Muscle of arm (tissue), 12 donors: ENCODE results near the gene AADACL4. TPM values are rescaled to one million over a fixed set of nuclear protein-coding genes. Genes with fewer than 3 reads are reported as not detected.
"Not testable (repeated sequence)": the region's sequence is repeated elsewhere in the genome, so short reads cannot be mapped to it uniquely, and the experiment has no call there.

ENCODE experiments used
- DNase-seq: peaks from one replicate; pipeline ENCODE4 v3.0.0-alpha.2; 2013
- polyA plus RNA-seq, 12 donors: library from polyadenylated mRNA; unstranded; fragments of 120-200 nt; gene quantifications; one replicate each; pipeline ENCODE4 v1.2.1, GENCODE V29; 2013; ENCODE audit not compliant: insufficient read length in 12 of 12

AADACL4 gene
- polyA plus RNA-seq, 12 donors, result not detected

DNA sequence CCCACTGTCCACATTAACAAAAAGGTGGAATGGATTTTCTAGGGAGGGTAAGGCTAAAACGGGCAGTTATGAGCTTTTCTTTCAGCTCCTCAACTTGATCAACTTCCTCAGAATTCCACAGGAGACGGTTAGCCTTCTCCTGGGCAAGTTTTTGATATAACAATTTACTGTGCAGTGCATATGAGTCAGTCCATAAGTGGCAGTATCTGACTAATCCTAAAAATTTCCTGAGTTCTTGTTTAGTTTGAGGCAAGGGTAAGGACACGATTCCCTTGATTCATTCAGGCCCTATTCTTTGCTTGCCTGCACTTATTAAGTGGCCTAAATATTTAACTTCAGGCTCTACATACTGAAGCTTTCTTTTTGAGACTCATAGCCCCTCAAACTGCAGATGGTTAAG, 65.8 kb downstream of the AADACL4 start:
- no peak for DNase-seq

DNA sequence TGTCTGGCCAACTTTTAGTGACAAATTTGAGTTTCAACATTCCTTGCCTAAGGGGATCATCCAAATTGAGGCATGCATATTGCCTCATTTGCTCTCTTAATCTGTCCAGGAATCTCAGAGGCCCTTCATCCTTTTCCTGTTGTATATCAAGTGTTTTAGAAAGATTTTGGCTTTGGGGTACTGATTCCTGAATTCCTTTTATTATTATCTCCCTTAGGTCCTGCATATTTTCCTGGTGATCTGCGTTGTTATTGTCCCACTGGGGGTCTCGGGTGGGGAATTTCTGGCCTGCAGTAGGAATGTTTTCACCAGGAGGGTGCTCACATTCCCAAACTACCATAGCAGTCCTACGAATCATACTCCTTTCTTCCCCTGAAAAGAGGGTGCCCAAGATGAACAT, 67.7 kb downstream of the AADACL4 start:
- no peak for DNase-seq

DNA sequence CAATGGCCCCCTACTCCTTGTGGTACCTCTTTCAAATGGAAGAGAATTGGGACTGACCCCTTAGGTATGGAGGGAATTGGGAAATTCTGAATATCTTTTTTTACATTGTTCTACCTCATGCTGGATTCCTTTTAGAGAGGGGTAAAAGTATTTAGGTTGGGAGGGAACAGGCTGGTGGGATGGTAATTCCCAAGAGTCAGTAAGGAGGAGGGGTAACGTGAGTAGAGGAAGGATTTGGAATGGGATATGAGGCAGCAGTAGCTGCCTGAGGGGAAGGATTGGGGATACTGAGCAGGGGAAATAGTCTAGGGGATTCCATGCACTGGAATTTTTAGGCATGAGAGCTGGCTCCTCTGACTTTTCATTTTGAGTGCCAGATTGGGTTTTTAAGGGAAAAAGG, 68.2 kb downstream of the AADACL4 start:
- DNase-seq, result no peak

DNA sequence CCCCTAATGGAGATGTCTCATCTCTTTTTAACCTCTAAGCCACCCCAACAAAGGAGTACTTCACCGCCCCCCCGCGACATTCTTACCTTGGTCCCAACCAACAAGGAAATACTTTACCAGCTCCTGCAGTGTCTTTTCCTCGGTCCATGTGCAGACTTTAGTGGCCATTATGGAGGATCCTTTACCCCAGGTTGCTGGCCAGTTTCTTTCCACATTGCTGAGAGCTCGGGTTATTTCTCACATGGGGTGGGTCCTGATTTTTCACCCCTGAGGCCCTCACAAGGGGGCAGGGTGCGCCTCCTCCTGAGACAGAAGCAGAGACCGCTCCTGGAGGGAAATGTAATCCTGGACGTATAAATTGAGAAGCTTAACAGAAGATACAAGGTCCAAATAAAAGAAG, 69.0 kb downstream of the AADACL4 start:
- no peak for DNase-seq

DNA sequence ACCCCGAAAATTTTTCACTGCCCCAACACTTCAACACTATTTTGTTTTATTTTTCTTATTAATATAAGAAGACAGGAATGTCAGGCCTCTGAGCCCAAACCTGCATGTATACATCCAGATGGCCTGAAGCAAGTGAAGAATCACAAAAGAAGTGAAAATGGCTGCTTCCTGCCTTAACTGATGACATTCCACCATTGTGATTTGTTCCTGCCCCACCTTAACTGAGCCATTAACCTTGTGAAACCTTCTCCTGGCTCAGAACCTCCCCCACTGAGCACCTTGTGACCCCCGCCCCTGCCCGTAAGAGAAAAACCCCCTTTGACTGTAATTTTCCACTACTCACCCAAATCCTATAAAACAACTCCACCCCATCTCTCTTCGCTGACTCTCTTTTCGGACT, 69.8 kb downstream of the AADACL4 start:
- not testable (repeated sequence) for DNase-seq

DNA sequence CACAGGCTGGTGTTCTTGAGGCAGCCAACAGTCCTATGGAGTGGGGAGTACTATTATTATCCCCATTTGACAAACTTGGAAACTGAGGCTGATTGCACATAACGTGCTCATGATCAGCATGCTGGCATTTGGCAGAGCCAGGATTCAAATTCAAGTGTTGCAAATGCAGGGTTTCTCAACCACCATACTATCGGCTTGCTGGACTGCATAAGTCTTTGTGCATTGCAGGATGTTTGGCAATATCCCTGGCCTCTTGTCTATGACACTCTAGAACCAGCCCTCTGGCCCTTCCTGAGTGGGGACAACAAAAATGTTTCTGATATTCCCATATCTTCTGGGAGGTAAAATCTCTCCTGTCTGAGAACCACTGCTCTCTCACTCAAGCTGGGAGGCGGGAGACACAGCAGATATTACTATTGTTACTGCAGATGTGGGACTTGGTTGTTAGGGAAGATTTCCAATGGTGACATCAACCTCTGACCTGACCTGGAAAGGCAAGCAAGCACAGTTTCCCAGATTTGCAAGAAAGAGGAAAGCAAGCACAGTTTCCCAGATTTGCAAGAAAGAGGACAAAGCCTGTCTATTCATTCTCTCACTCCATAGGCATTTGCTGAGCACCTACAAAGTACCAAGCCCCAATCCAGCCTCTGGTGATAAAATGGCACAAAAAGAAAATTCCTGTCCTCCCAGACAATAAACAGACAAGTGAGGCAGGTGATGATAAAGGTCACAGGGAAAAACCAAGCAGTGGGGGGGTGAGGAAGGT, 71.0 kb downstream of the AADACL4 start:
- no peak for DNase-seq

DNA sequence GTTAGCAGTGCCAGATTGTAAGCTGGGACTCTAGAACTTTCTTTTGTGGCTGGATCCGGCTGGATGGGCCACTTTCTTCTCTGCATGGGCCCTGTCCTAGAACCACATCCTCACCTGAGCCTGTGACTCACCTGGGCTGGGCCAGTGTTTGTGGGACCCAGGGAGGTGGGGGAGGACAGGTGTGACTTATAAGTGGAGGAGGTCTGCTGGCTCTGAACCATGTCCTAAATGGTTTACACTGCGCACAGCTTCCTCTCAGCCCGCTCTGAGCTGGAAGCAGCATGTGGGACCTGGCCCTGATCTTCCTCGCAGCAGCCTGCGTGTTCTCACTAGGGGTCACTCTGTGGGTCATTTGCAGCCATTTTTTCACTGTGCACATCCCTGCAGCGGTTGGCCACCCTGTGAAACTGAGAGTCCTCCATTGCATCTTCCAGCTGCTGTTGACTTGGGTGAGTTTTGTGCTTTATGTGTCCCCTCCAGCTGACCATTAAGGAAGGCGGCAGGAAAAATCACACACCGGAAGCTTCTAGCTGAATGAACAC, 72.1 kb downstream of the AADACL4 start, which contains the start of gene AADACL3:
Gene AADACL3 (plus strand): TSS at position 215 of the 542 bp plus-strand sequence. CDS start 67 bp downstream, at position 282.
- DNase-seq, result no peak

Other genes with a start within 250 kb of the AADACL4 start
- gene DHRS3, start 25.9 kb upstream of the AADACL4 start, polyA plus RNA-seq, result 10 to 100 TPM in 11 of 12 donors, not detected in 1; 11.0 to 25.4 (median 14.8) TPM
- not detected for gene AADACL3, start 72.0 kb downstream of the AADACL4 start, polyA plus RNA-seq
- 1 to 10 TPM in 2 of 12 donors, under 1 TPM in 8, not detected in 2; 0.19 to 2.5 (median 0.63) TPM for gene CFAP107, start 102.1 kb downstream of the AADACL4 start, polyA plus RNA-seq
- not detected for gene PRAMEF12, start 129.7 kb downstream of the AADACL4 start, polyA plus RNA-seq
- not detected for gene PRAMEF1, start 147.3 kb downstream of the AADACL4 start, polyA plus RNA-seq
- gene PRAMEF11, start 187.3 kb downstream of the AADACL4 start, polyA plus RNA-seq, result not detected
- under 1 TPM in 5 of 12 donors, not detected in 7; 0.12 to 0.32 (median 0.23) TPM for gene HNRNPCL1, start 204.6 kb downstream of the AADACL4 start, polyA plus RNA-seq
- gene PRAMEF2, start 213.0 kb downstream of the AADACL4 start, polyA plus RNA-seq, result not detected
- not detected for gene PRAMEF4, start 242.1 kb downstream of the AADACL4 start, polyA plus RNA-seq